MM.1S (cell line): ENCODE data around the gene STK4.

Experiments used
- EZH2 ChIP-seq: fragments of 300-600 bp; sonication (generic); optimal IDR thresholded peaks from 2 replicates; pipeline ENCODE3; 2017; ENCODE audit warnings: low read depth, mild to moderate bottlenecking, antibody characterized with exemption, low read length, mixed read lengths
- EZH2phosphoT487 ChIP-seq: fragments of 300-600 bp; sonication (generic); IDR thresholded peaks from 2 replicates; pipeline ENCODE4 v1.6.1; 2018; ENCODE audit warnings: antibody characterized with exemption, low read length
- TF ChIP-seq, protein P1 (sequence below): fragments of 300-600 bp; sonication (generic); IDR thresholded peaks from 2 replicates; pipeline ENCODE4 v1.5.1; 2016; ENCODE audit warnings: antibody characterized with exemption, low read length, mixed read lengths

- TF ChIP-seq, protein P1, sequence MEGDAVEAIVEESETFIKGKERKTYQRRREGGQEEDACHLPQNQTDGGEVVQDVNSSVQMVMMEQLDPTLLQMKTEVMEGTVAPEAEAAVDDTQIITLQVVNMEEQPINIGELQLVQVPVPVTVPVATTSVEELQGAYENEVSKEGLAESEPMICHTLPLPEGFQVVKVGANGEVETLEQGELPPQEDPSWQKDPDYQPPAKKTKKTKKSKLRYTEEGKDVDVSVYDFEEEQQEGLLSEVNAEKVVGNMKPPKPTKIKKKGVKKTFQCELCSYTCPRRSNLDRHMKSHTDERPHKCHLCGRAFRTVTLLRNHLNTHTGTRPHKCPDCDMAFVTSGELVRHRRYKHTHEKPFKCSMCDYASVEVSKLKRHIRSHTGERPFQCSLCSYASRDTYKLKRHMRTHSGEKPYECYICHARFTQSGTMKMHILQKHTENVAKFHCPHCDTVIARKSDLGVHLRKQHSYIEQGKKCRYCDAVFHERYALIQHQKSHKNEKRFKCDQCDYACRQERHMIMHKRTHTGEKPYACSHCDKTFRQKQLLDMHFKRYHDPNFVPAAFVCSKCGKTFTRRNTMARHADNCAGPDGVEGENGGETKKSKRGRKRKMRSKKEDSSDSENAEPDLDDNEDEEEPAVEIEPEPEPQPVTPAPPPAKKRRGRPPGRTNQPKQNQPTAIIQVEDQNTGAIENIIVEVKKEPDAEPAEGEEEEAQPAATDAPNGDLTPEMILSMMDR: no peak
- TF ChIP-seq EZH2: no peak
- TF ChIP-seq EZH2phosphoT487: no peak
These were observed 42.3 kb downstream of the STK4 start for GRCh38 chr20:45008521-45009049.
